C4-2B (cell line): ENCODE data around the gene TADA2A.

Experiments
- H3K27ac ChIP-seq: fragments of 450-650 bp; 2 replicates; pipeline ENCODE4 v1.5.1; 2017
- CTCF ChIP-seq: fragments of 450-650 bp; conservative IDR thresholded peaks from 2 replicates; pipeline ENCODE4 v1.5.1; 2017; ENCODE audit warnings: mild to moderate bottlenecking
- ZFX ChIP-seq: fragments of 450-650 bp; IDR thresholded peaks from 2 replicates; pipeline ENCODE4 v1.6.1; 2017

TADA2A gene

GRCh38 chr17:37406635-37407461 lies at the start of gene TADA2A, which contains the start of gene ACACA:
TADA2A (plus strand) TSS chr17:37406886; CDS start chr17:37411366, 4,480 bp downstream.
ACACA (minus strand) TSS chr17:37406836; CDS start chr17:37406299, 537 bp downstream.
- H3K27ac ChIP-seq, result peak within 1 kb of the TSS; percentile 96
- TF ChIP-seq ZFX (peak; percentile 74), CTCF (no peak)

- TF ChIP-seq CTCF (no peak), ZFX (no peak)
- H3K27ac ChIP-seq, result peak overlapping the region; percentile 100
Measured at GRCh38 chr17:37358098-37358829, 48.4 kb upstream of the TADA2A start.

- peak overlapping the region; percentile 100 for H3K27ac ChIP-seq
- TF ChIP-seq ZFX (peak; percentile 62), CTCF (no peak; the same call in 1 of the 2 replicates)
Measured at GRCh38 chr17:37358830-37359681, 47.6 kb upstream of the TADA2A start.

GRCh38 chr17:37359682-37360188 lies 47.0 kb upstream of the TADA2A start:
- no peak for TF ChIP-seq CTCF
- TF ChIP-seq ZFX, result no peak
- peak overlapping the region; percentile 100 for H3K27ac ChIP-seq

GRCh38 chr17:37360632-37361031 lies 46.1 kb upstream of the TADA2A start:
- H3K27ac ChIP-seq, result peak overlapping the region; percentile 100
- TF ChIP-seq ZFX (no peak), CTCF (no peak)

GRCh38 chr17:37361543-37361942 lies 45.1 kb upstream of the TADA2A start:
- no peak for TF ChIP-seq ZFX
- no peak for TF ChIP-seq CTCF

More at GRCh38 chr17:37361543-37361942, 45.1 kb upstream of the TADA2A start:
- H3K27ac ChIP-seq, result no peak overlapping the region
